Measurements from ENCODE around the gene KCNJ18.
"Not testable (repeated sequence)": the region's sequence is repeated elsewhere in the genome, so short reads cannot be mapped to it uniquely, and the experiment has no call there.

DNA sequence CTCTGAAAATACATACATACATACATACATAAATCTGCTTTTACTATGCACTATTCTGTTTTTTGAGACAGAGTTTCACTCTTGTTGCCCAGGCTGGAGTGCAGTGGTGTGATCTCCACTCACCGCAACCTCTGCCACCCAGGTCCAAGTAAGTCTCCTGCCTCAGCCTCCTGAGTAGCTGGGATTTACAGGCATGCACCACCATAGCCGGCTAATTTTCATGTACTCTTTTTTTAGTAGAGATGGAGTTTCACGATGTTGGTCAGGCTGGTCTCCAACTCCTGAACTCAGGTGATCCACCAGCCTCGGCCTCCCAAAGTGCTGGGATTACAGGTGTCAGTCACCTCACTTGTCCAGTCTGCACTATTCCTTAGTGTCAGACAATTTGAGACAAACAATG is 20.5 kb upstream of the KCNJ18 start:
- TF ChIP-seq, protein P1, sequence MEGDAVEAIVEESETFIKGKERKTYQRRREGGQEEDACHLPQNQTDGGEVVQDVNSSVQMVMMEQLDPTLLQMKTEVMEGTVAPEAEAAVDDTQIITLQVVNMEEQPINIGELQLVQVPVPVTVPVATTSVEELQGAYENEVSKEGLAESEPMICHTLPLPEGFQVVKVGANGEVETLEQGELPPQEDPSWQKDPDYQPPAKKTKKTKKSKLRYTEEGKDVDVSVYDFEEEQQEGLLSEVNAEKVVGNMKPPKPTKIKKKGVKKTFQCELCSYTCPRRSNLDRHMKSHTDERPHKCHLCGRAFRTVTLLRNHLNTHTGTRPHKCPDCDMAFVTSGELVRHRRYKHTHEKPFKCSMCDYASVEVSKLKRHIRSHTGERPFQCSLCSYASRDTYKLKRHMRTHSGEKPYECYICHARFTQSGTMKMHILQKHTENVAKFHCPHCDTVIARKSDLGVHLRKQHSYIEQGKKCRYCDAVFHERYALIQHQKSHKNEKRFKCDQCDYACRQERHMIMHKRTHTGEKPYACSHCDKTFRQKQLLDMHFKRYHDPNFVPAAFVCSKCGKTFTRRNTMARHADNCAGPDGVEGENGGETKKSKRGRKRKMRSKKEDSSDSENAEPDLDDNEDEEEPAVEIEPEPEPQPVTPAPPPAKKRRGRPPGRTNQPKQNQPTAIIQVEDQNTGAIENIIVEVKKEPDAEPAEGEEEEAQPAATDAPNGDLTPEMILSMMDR (IDR thresholded peaks at IDR 0.05): not testable (repeated sequence)
- TF ChIP-seq POLR2A (IDR thresholded peaks at IDR 0.05): not testable (repeated sequence)
